ENCODE results near the gene PEX5L.

GRCh38 chr3:179962629-179963387 lies 73.9 kb downstream of the PEX5L start:
- no peak for TF ChIP-seq CTCF (IDR thresholded peaks at IDR 0.05)
- TF ChIP-seq POLR2A (IDR thresholded peaks at IDR 0.05), result no peak

Data from heart left ventricle (tissue), 13 donors.